HEK293 (cell line): ENCODE measurements around the gene PBXIP1.
"Not testable (repeated sequence)": the region's sequence is repeated elsewhere in the genome, so short reads cannot be mapped to it uniquely, and the experiment has no call there.

Experiments used
- CTCF ChIA-PET: fragments of 350-600 bp; formaldehyde crosslinking; extraction: SDS; loops from one replicate; lab custom pipeline; 2021; ENCODE audit warnings: antibody characterized with exemption; lab: Yijun Ruan, JAX
- POLR2A ChIA-PET: fragments of 300-600 bp; formaldehyde crosslinking; extraction: SDS; loops from one replicate; lab custom pipeline; 2020; ENCODE audit warnings: antibody characterized with exemption, inconsistent platforms; lab: Yijun Ruan, JAX
- H3K27ac ChIP-seq: fragments of 200-500 bp; sonication (Bioruptor generic); 2 replicates; pipeline ENCODE4 v1.5.1; 2014; ENCODE audit warnings: low read depth, low read length, control low read depth, inconsistent platforms; ENCODE audit errors: extremely low read depth
- H3K36me3 ChIP-seq, 2 experiments: fragments of 200-500 bp in 1 of 2; sonication (Bioruptor generic) in 1 of 2; 1 replicate in 1 of 2; 2 replicates in 1 of 2; pipeline ENCODE4 v1.5.1; 2014 to 2017; ENCODE audit warnings: inconsistent platforms in 2 of 2, low read length in 2 of 2; ENCODE audit not compliant: control insufficient read depth in 2 of 2, insufficient read depth in 1 of 2
- H3K4me1 ChIP-seq: fragments of 200-500 bp; sonication (Bioruptor generic); 2 replicates; pipeline ENCODE4 v1.5.1; 2014; ENCODE audit warnings: mild to moderate bottlenecking, low read length, inconsistent platforms; ENCODE audit not compliant: control insufficient read depth, insufficient read depth
- H3K4me3 ChIP-seq: 2 replicates; pipeline ENCODE4 v1.5.1; 2011; ENCODE audit warnings: low read depth, mild to moderate bottlenecking, control low read depth, low read length, moderate library complexity
- H3K9me3 ChIP-seq: fragments of 200-500 bp; sonication (Bioruptor generic); 2 replicates; pipeline ENCODE4 v1.5.1; 2014; ENCODE audit warnings: low read depth, low read length, inconsistent platforms; ENCODE audit not compliant: control insufficient read depth, insufficient read depth
- HOXD13 ChIP-seq: sonication (generic); formaldehyde crosslinking; IDR thresholded peaks from 2 replicates; pipeline ENCODE4 v1.8.0; 2022; ENCODE audit warnings: missing genetic modification reagents, borderline replicate concordance
- SP2 ChIP-seq: fragments of 450-650 bp; formaldehyde crosslinking; IDR thresholded peaks from 2 replicates; pipeline ENCODE4 v1.5.1; 2016; ENCODE audit warnings: missing biosample characterization, missing genetic modification characterization
- ZBTB26 ChIP-seq: fragments of 450-650 bp; formaldehyde crosslinking; optimal IDR thresholded peaks from 2 replicates; pipeline ENCODE3; 2016; ENCODE audit warnings: missing biosample characterization, mild to moderate bottlenecking, missing genetic modification characterization
- ZNF121 ChIP-seq: fragments of 450-650 bp; formaldehyde crosslinking; IDR thresholded peaks from 2 replicates; pipeline ENCODE4 v1.5.1; 2016; ENCODE audit warnings: missing biosample characterization, missing genetic modification characterization
- ZNF146 ChIP-seq: fragments of 450-650 bp; formaldehyde crosslinking; IDR thresholded peaks from 2 replicates; pipeline ENCODE4 v1.5.1; 2016; ENCODE audit warnings: missing biosample characterization, missing genetic modification characterization
- ZNF202 ChIP-seq: fragments of 450-650 bp; formaldehyde crosslinking; IDR thresholded peaks from 2 replicates; pipeline ENCODE4 v1.5.1; 2016; ENCODE audit warnings: missing biosample characterization, missing genetic modification characterization, borderline replicate concordance
- ZNF398 ChIP-seq: fragments of 450-650 bp; formaldehyde crosslinking; IDR thresholded peaks from 2 replicates; pipeline ENCODE4 v1.5.1; 2017; ENCODE audit warnings: missing biosample characterization, missing genetic modification characterization
- ZNF529 ChIP-seq: fragments of 450-650 bp; formaldehyde crosslinking; IDR thresholded peaks from 2 replicates; pipeline ENCODE4 v1.5.1; 2017; ENCODE audit warnings: missing genetic modification characterization, missing biosample characterization; ENCODE audit not compliant: insufficient replicate concordance
- ZNF626 ChIP-seq: fragments of 450-650 bp; sonication (Bioruptor Pico); formaldehyde crosslinking; IDR thresholded peaks from 2 replicates; pipeline ENCODE4 v1.5.1; 2018; ENCODE audit warnings: missing biosample characterization, missing genetic modification characterization, inconsistent platforms
- ZNF639 ChIP-seq: fragments of 450-650 bp; formaldehyde crosslinking; IDR thresholded peaks from 2 replicates; pipeline ENCODE4 v1.5.1; 2016; ENCODE audit warnings: missing biosample characterization, missing genetic modification characterization

The PBXIP1 gene

GRCh38 chr1:154987326-154987725 lies 31.4 kb upstream of the PBXIP1 start:
- Histone ChIP-seq H3K4me3 (no peak overlapping the region), H3K36me3 (peaks cover 7 to 47% of the 10 kb centered on the region in 2 experiments; a peak in 2 of 3 replicates), H3K4me1 (no peaks in the 10 kb centered on the region), H3K9me3 (no peaks in the 10 kb centered on the region), H3K27ac (no peak overlapping the region)
- no peak for TF ChIP-seq ZBTB26 (tag by site-specific recombination)
- TF ChIP-seq ZNF121 (tag by site-specific recombination): peak; percentile 76; the same call in 1 of the 2 replicates
- CTCF ChIA-PET: interaction anchor here (0.6 to 2.6 kb wide), 6 partner anchors 9 to 656 kb away, joined by 3 to 15 read pairs (median 4); partner anchors contain the start of gene PBXIP1
- POLR2A ChIA-PET: interaction anchor here (0.7 to 1.3 kb wide), 3 partner anchors 14 to 17 kb away, joined by 3 to 5 read pairs (median 3); partner anchors contain the start of gene SHC1

- POLR2A ChIA-PET: interaction anchor here (0.7 kb wide), 1 partner anchor 15 kb away, joined by 3 read pairs; no protein-coding TSS in a partner anchor
- CTCF ChIA-PET: interaction anchor here (1.4 to 2.6 kb wide), 3 partner anchors 12 to 31 kb away, joined by 3 to 15 read pairs (median 5); partner anchors contain the start of gene PBXIP1
- not testable (repeated sequence) for H3K9me3 ChIP-seq, H3K27ac ChIP-seq, H3K4me1 ChIP-seq, H3K4me3 ChIP-seq
- H3K36me3 ChIP-seq: peaks cover 7 to 47% of the 10 kb centered on the region in 2 experiments; a peak in 2 of 3 replicates
Observed at GRCh38 chr1:154986736-154987135, 30.8 kb upstream of the PBXIP1 start.

- TF ChIP-seq ZNF639 (tag by site-specific recombination): no peak
- no peak for TF ChIP-seq ZNF146 (tag by site-specific recombination)
- peak; percentile 30; the same call in 1 of the 2 replicates for TF ChIP-seq SP2 (tag by site-specific recombination)
- TF ChIP-seq ZNF398 (tag by site-specific recombination): no peak
- TF ChIP-seq ZNF529: no peak
- TF ChIP-seq ZNF202: no peak
- no peak for TF ChIP-seq HOXD13
- TF ChIP-seq ZNF626 (tag by site-specific recombination): no peak
- peak overlapping the region; percentile 62 for H3K27ac ChIP-seq
- CTCF ChIA-PET: interaction anchor here (0.6 to 3.6 kb wide), 7 partner anchors 10 to 1057 kb away, joined by 3 to 55 read pairs (median 4); partner anchors contain the start of genes CKS1B and LENEP
- peak overlapping the region; percentile 70 for H3K4me3 ChIP-seq
- POLR2A ChIA-PET: interaction anchor here (0.7 to 3.3 kb wide), 17 partner anchors 9 to 326 kb away, joined by 3 to 66 read pairs (median 6); partner anchors contain the start of genes ADAM15, CKS1B, LENEP and PBXIP1
- H3K4me1 ChIP-seq: no peaks in the 10 kb centered on the region
- peaks cover 7 to 39% of the 10 kb centered on the region in 2 experiments; a peak in 2 of 3 replicates for H3K36me3 ChIP-seq
- H3K9me3 ChIP-seq: no peaks in the 10 kb centered on the region
Observed at GRCh38 chr1:154983776-154984466, 28.0 kb upstream of the PBXIP1 start.
